Adrenal gland (tissue), 5 donors: Measurements from ENCODE around the gene PIWIL4.

Experiments used
- POLR2A ChIP-seq, 2 donors: fragments of 450-650 bp; IDR thresholded peaks; one replicate each; pipeline ENCODE4 v1.6.1; 2017; ENCODE audit warnings: antibody characterized with exemption in 2 of 2, mild to moderate bottlenecking in 2 of 2, moderate library complexity in 1 of 2
- TF ChIP-seq, protein P1 (sequence below), 6 experiments: fragments of 450-650 bp in 4 of 6; fragments of 200-600 bp in 2 of 6; sonication (generic) in 1 of 6; IDR thresholded peaks; 1 replicate in 5 of 6; 2 replicates in 1 of 6; pipeline versions ENCODE4 v1.5.1 to v1.8.0; 2016 to 2021; ENCODE audit warnings: antibody characterized with exemption in 6 of 6, mild to moderate bottlenecking in 2 of 6, moderate library complexity in 1 of 6
- donor health status: DM: no; HTN: no; CAD: no.

DNA sequence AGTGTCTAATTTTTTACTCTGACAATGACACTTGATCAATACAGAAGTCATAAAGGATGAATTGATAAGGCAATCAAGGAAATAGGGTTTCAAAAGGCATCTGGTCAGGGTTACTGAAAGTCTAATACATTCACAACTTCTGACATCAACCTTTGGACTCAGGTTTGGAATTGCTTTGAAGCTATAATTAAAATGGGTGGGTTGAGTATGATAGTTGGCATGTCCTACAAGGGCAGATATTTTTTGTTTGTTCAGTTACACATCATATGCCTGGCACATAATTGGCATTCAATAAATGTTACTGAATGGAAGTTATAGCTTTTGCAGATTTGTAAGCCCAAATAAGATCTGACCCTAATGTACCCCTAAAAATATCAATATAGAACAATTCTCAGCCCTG lies 30.8 kb upstream of the PIWIL4 start:
- TF ChIP-seq POLR2A (IDR thresholded peaks at IDR 0.05): no peak
- TF ChIP-seq, protein P1, sequence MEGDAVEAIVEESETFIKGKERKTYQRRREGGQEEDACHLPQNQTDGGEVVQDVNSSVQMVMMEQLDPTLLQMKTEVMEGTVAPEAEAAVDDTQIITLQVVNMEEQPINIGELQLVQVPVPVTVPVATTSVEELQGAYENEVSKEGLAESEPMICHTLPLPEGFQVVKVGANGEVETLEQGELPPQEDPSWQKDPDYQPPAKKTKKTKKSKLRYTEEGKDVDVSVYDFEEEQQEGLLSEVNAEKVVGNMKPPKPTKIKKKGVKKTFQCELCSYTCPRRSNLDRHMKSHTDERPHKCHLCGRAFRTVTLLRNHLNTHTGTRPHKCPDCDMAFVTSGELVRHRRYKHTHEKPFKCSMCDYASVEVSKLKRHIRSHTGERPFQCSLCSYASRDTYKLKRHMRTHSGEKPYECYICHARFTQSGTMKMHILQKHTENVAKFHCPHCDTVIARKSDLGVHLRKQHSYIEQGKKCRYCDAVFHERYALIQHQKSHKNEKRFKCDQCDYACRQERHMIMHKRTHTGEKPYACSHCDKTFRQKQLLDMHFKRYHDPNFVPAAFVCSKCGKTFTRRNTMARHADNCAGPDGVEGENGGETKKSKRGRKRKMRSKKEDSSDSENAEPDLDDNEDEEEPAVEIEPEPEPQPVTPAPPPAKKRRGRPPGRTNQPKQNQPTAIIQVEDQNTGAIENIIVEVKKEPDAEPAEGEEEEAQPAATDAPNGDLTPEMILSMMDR (IDR thresholded peaks at IDR 0.05): no peak
